HepG2 (cell line): ENCODE results near the gene OR13C3. TPM values are rescaled to one million over a fixed set of nuclear protein-coding genes. Genes with fewer than 3 reads are reported as not detected.

Experiments
- ATAC-seq: fragments of 200-7000 bp; cut with Tn5 transposase; 3 replicates; pipeline ENCODE4 v1.9.1; 2020; ENCODE audit warnings: mild to moderate bottlenecking, moderate library complexity
- BruUV-seq: library from RNA; stranded (reverse); fragments of 400-500 nt; replicated peaks from 2 replicates; lab custom pipeline; 2021; lab: Mats Ljungman, UMichigan
- CTCF ChIA-PET: fragments of 300-600 bp; formaldehyde crosslinking; extraction: SDS; loops from one replicate; lab custom pipeline; 2021; ENCODE audit warnings: low total read pairs, inconsistent platforms, low intra/inter-chr PET ratio; lab: Yijun Ruan, JAX
- POLR2A ChIA-PET: fragments of 350-600 bp; sonication (Branson Sonifier 250); formaldehyde crosslinking; loops from one replicate; lab custom pipeline; 2020; ENCODE audit warnings: antibody characterized with exemption, inconsistent platforms; lab: Yijun Ruan, JAX
- DNase-seq: peaks from one replicate; pipeline ENCODE4 v3.0.0-alpha.2; 2015; ENCODE audit warnings: low spot score
- FAIRE-seq: peaks from 3 replicates; lab custom pipeline; 2011; peaks lifted over from hg19 to GRCh38; lab: Jason Lieb, UNC
- H2AFZ ChIP-seq: one replicate; pipeline ENCODE4 v1.6.1; 2011; ENCODE audit warnings: low read length, inconsistent platforms
- H3K27ac ChIP-seq: fragments of 300-600 bp; 3 replicates; pipeline ENCODE4 v1.8.0; 2011; ENCODE audit warnings: mixed run types, mild to moderate bottlenecking, mixed read lengths, low read length, inconsistent platforms; ENCODE audit not compliant: insufficient read depth; ENCODE audit errors: extremely low read length
- H3K27me3 ChIP-seq, 2 experiments: fragments of 200-600 bp in 1 of 2; 2 replicates in 1 of 2; 3 replicates in 1 of 2; pipeline versions ENCODE4 v1.6.0 to v1.8.0; 2011; ENCODE audit warnings: low read length in 2 of 2, mild to moderate bottlenecking in 2 of 2, moderate library complexity in 2 of 2, inconsistent platforms in 1 of 2; ENCODE audit not compliant: insufficient read depth in 2 of 2, control insufficient read depth in 1 of 2
- H3K36me3 ChIP-seq, 2 experiments: fragments of 200-600 bp in 1 of 2; replicated peaks in 1 of 2; 2 replicates in 1 of 2; 3 replicates in 1 of 2; pipeline versions ENCODE4 v1.5.1 to v1.8.0; 2011; ENCODE audit warnings: low read length in 2 of 2, inconsistent platforms in 1 of 2; ENCODE audit not compliant: insufficient read depth in 2 of 2, control insufficient read depth in 1 of 2
- H3K4me1 ChIP-seq: 2 replicates; pipeline ENCODE4 v1.5.1; 2012; ENCODE audit warnings: low read length, inconsistent platforms; ENCODE audit not compliant: insufficient read depth
- H3K4me2 ChIP-seq: 2 replicates; pipeline ENCODE4 v1.6.0; 2011; ENCODE audit warnings: low read depth, low read length, inconsistent platforms
- H3K4me3 ChIP-seq, 3 experiments: fragments of 200-600 bp in 1 of 3; sonication (generic), shearing (Covaris generic) in 1 of 3; replicated peaks in 1 of 3; 2 replicates each; pipeline ENCODE4 v1.5.1; 2011 to 2016; ENCODE audit warnings: low read length in 3 of 3, inconsistent platforms in 2 of 3, low read depth in 2 of 3, mild to moderate bottlenecking in 2 of 3, control low read depth in 1 of 3, mixed read lengths in 1 of 3; ENCODE audit not compliant: insufficient read depth in 1 of 3
- H3K79me2 ChIP-seq: one replicate; pipeline ENCODE4 v1.6.1; 2011; ENCODE audit warnings: low read length, inconsistent platforms; ENCODE audit not compliant: insufficient read depth
- H3K9ac ChIP-seq: 2 replicates; pipeline ENCODE4 v1.6.0; 2011; ENCODE audit warnings: mild to moderate bottlenecking, low read depth, low read length, inconsistent platforms; ENCODE audit not compliant: insufficient read depth
- H3K9me3 ChIP-seq: 2 replicates; pipeline ENCODE4 v1.5.1; 2012; ENCODE audit warnings: mild to moderate bottlenecking, low read length
- H4K20me1 ChIP-seq: 2 replicates; pipeline ENCODE4 v1.6.0; 2011; ENCODE audit warnings: inconsistent platforms, mild to moderate bottlenecking, low read length, moderate library complexity; ENCODE audit not compliant: insufficient read depth
- ESRRA ChIP-seq: sonication (generic); formaldehyde crosslinking; IDR thresholded peaks from 2 replicates; pipeline ENCODE4 v1.5.1; 2020; ENCODE audit warnings: mild to moderate bottlenecking, low read depth, missing genetic modification reagents
- GPBP1L1 ChIP-seq: sonication (generic); formaldehyde crosslinking; IDR thresholded peaks from 2 replicates; pipeline ENCODE4 v1.5.0; 2020; ENCODE audit warnings: mild to moderate bottlenecking, missing genetic modification reagents
- MATR3 ChIP-seq: sonication (generic); formaldehyde crosslinking; IDR thresholded peaks from 2 replicates; pipeline ENCODE4 v1.4.0; 2020; ENCODE audit warnings: missing genetic modification reagents
- MIER3 ChIP-seq: IDR thresholded peaks from 2 replicates; pipeline ENCODE4 v1.6.1; 2016; ENCODE audit warnings: missing compliant biosample characterization, borderline replicate concordance
- MTERF4 ChIP-seq: sonication (generic); formaldehyde crosslinking; IDR thresholded peaks from 2 replicates; pipeline ENCODE4 v1.8.0; 2023; ENCODE audit warnings: mild to moderate bottlenecking, missing genetic modification reagents
- NFYB ChIP-seq: sonication (generic); formaldehyde crosslinking; IDR thresholded peaks from 2 replicates; pipeline ENCODE4 v1.4.0; 2020; ENCODE audit warnings: missing genetic modification reagents
- RFX1 ChIP-seq: fragments of 450-650 bp; IDR thresholded peaks from 2 replicates; pipeline ENCODE4 v1.6.1; 2017
- SATB2 ChIP-seq: sonication (generic); formaldehyde crosslinking; IDR thresholded peaks from 2 replicates; pipeline ENCODE4 v1.5.0; 2020; ENCODE audit warnings: missing genetic modification reagents
- SP5 ChIP-seq: IDR thresholded peaks from 2 replicates; pipeline ENCODE4 v1.6.1; 2016; ENCODE audit warnings: low read depth, borderline replicate concordance
- ZBTB43 ChIP-seq: sonication (generic); formaldehyde crosslinking; conservative IDR thresholded peaks from 2 replicates; pipeline ENCODE4 v1.4.0; 2020; ENCODE audit warnings: missing genetic modification reagents
- ZNF234 ChIP-seq: sonication (generic); formaldehyde crosslinking; conservative IDR thresholded peaks from 2 replicates; pipeline ENCODE4 v1.5.1; 2020; ENCODE audit warnings: mild to moderate bottlenecking, missing genetic modification reagents
- ZNF432 ChIP-seq: sonication (generic); formaldehyde crosslinking; IDR thresholded peaks from 2 replicates; pipeline ENCODE4 v1.5.0; 2020; ENCODE audit warnings: missing genetic modification reagents, mild to moderate bottlenecking, borderline replicate concordance
- ZNF441 ChIP-seq: sonication (generic); formaldehyde crosslinking; IDR thresholded peaks from 2 replicates; pipeline ENCODE4 v1.7.0; 2021; ENCODE audit warnings: missing genetic modification reagents, borderline replicate concordance
- ZNF503 ChIP-seq: sonication (generic); formaldehyde crosslinking; IDR thresholded peaks from 2 replicates; pipeline ENCODE4 v1.4.0; 2020; ENCODE audit warnings: missing genetic modification reagents
- ZNF557 ChIP-seq: sonication (generic); formaldehyde crosslinking; IDR thresholded peaks from 2 replicates; pipeline ENCODE4 v1.4.0; 2020; ENCODE audit warnings: missing genetic modification reagents
- WGBS: methylation state at CpG from one replicate; pipeline ENCODE4 v1.1.6; 2017; ENCODE audit warnings: low lambda C conversion rate; 5-methylcytosine and 5-hydroxymethylcytosine counted together
- in situ Hi-C: cut with HindIII; loops from 2 replicates; pipeline ENCODE4 v1.10.0; 2017; ENCODE audit warnings: low pct_unique_long_range_greater_than_20kb; ENCODE audit not compliant: extremely low pct_ligation_motif_present
- intact Hi-C: fragments of 100-400 bp; cut with micrococcal nuclease; formaldehyde crosslinking; loops from one replicate; pipeline ENCODE4 v1.10.0; 2022; ENCODE audit not compliant: unreplicated experiment
- polyA plus RNA-seq, 8 experiments: library from polyadenylated mRNA; depleted of rRNA in 3 of 8; stranded (reverse) in 7 of 8; unstranded in 1 of 8; fragments of >200 nt; fragmentation: Illumina TruSeq in 4 of 8; extraction: Trizol in 4 of 8; gene quantifications; 2 replicates each; pipeline versions ENCODE4 v1.2.1 to v1.2.3, GENCODE V29; 2011 to 2016; ENCODE audit warnings: low read depth in 4 of 8, missing spikeins in 1 of 8, mixed read lengths in 1 of 8; ENCODE audit not compliant: insufficient read depth in 1 of 8
- total RNA-seq, 5 experiments: library from RNA; depleted of rRNA; stranded (reverse); fragments of >200 nt; fragmentation: Illumina TruSeq; extraction: Trizol; gene quantifications; 2 replicates each; pipeline ENCODE4 v1.2.3, GENCODE V29; 2016; ENCODE audit warnings: low read depth in 1 of 5

OR13C3 gene
- total and polyA plus RNA-seq, 2 of the 13 experiments (the other 11 are each of a cell fraction or from before 2014, with no cell fraction given): not detected

- intact Hi-C loops: no loop called here
- ChIA-PET CTCF (no interaction called here), POLR2A (no interaction called here)
These were observed 18.9 kb upstream of the OR13C3 start for GRCh38 chr9:104555521-104555920.

More at GRCh38 chr9:104555521-104555920, 18.9 kb upstream of the OR13C3 start:
- Histone ChIP-seq H3K4me3 (no peak overlapping the region), H3K27me3 (no peaks in the 10 kb centered on the region), H2AFZ (no peak overlapping the region), H3K4me2 (no peak overlapping the region), H3K4me1 (no peaks in the 10 kb centered on the region), H3K9me3 (no peaks in the 10 kb centered on the region), H3K36me3 (no peaks in the 10 kb centered on the region), H4K20me1 (no peaks in the 10 kb centered on the region), H3K79me2 (no peaks in the 10 kb centered on the region), H3K9ac (no peak overlapping the region), H3K27ac (no peak overlapping the region)
- ATAC-seq (no peak), FAIRE-seq (no peak), DNase-seq (no peak)
- WGBS: 0% methylated on average over 1 of the region's 1 CpG
- BruUV-seq: no TSS peak
- in situ Hi-C loops: no loop called here
- TF ChIP-seq RFX1: no peak
- no peak for TF ChIP-seq ZNF557 (CRISPR knock-in tag)
- TF ChIP-seq SATB2: no peak
- no peak for TF ChIP-seq GPBP1L1 (CRISPR knock-in tag)
- TF ChIP-seq ZBTB43 (CRISPR knock-in tag): no peak
- no peak for TF ChIP-seq SP5 (CRISPR knock-in tag)
- TF ChIP-seq NFYB (CRISPR knock-in tag): no peak
- TF ChIP-seq MIER3: no peak
- no peak for TF ChIP-seq ZNF234 (CRISPR knock-in tag)
- no peak for TF ChIP-seq MTERF4 (CRISPR knock-in tag)
- TF ChIP-seq ZNF503 (CRISPR knock-in tag): no peak
- no peak for TF ChIP-seq ZNF432 (CRISPR knock-in tag)
- no peak for TF ChIP-seq ESRRA (CRISPR knock-in tag)
- TF ChIP-seq MATR3 (CRISPR knock-in tag): no peak
- no peak for TF ChIP-seq ZNF441 (CRISPR knock-in tag)
